ENCODE measurements around the gene VPS33A.

GRCh38 chr12:122199484-122200355 is 66.6 kb downstream of the VPS33A start:
- TF ChIP-seq, protein P1, sequence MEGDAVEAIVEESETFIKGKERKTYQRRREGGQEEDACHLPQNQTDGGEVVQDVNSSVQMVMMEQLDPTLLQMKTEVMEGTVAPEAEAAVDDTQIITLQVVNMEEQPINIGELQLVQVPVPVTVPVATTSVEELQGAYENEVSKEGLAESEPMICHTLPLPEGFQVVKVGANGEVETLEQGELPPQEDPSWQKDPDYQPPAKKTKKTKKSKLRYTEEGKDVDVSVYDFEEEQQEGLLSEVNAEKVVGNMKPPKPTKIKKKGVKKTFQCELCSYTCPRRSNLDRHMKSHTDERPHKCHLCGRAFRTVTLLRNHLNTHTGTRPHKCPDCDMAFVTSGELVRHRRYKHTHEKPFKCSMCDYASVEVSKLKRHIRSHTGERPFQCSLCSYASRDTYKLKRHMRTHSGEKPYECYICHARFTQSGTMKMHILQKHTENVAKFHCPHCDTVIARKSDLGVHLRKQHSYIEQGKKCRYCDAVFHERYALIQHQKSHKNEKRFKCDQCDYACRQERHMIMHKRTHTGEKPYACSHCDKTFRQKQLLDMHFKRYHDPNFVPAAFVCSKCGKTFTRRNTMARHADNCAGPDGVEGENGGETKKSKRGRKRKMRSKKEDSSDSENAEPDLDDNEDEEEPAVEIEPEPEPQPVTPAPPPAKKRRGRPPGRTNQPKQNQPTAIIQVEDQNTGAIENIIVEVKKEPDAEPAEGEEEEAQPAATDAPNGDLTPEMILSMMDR (IDR thresholded peaks at IDR 0.05), result no peak
- TF ChIP-seq ZSCAN18 (CRISPR knock-in tag; IDR thresholded peaks at IDR 0.05) (no peak), TP53 (CRISPR knock-in tag; IDR thresholded peaks at IDR 0.05) (no peak)
